Activated CD8-positive, alpha-beta memory T cell treated with anti-CD3 and anti-CD28 coated beads, Interleukin-2, amount 50 U/mL, for 48 hours (primary cell): ENCODE results near the gene DALRD3.
A peak's percentile ranks its signal among the peaks of the same experiment; 100 is the strongest.

Source experiments
- DNase-seq: peaks from one replicate; pipeline ENCODE4 v3.0.0-alpha.2; 2020

The DALRD3 gene

GRCh38 chr3:49017971-49018706 is at the start of gene DALRD3:
Gene DALRD3, minus strand, starts transcription at chr3:49018580. Its CDS starts 16 bp downstream, at chr3:49018564.
- peak; percentile 85 for DNase-seq

- no peak for DNase-seq
Measured at GRCh38 chr3:49058011-49058410, 39.6 kb upstream of the DALRD3 start.

GRCh38 chr3:49057268-49057667 is 38.9 kb upstream of the DALRD3 start:
- no peak for DNase-seq

- no peak for DNase-seq
Measured at GRCh38 chr3:49054344-49054862, 36.0 kb upstream of the DALRD3 start.

- DNase-seq, result no peak
Measured at GRCh38 chr3:49053543-49053942, 35.2 kb upstream of the DALRD3 start.

- no peak for DNase-seq
Measured at GRCh38 chr3:49035281-49035680, 16.9 kb upstream of the DALRD3 start.

- DNase-seq, result no peak
Measured at GRCh38 chr3:49034650-49035049, 16.3 kb upstream of the DALRD3 start.

- no peak for DNase-seq
Measured at GRCh38 chr3:49032646-49033304, 14.4 kb upstream of the DALRD3 start.

GRCh38 chr3:49030321-49030720 is 11.9 kb upstream of the DALRD3 start:
- DNase-seq, result no peak

- DNase-seq, result no peak
Measured at GRCh38 chr3:49029563-49029884, 11.1 kb upstream of the DALRD3 start.

GRCh38 chr3:49028673-49029562 is 10.5 kb upstream of the DALRD3 start, which contains the start of gene IMPDH2:
Gene IMPDH2, minus strand, starts transcription at chr3:49029398. Its CDS starts 48 bp downstream, at chr3:49029350.
- DNase-seq, result peak; percentile 99

GRCh38 chr3:49028298-49028672 is 9.9 kb upstream of the DALRD3 start:
- peak; percentile 63 for DNase-seq

- DNase-seq, result no peak
Measured at GRCh38 chr3:49027634-49028033, 9.3 kb upstream of the DALRD3 start.

GRCh38 chr3:49026536-49026935 is 8.2 kb upstream of the DALRD3 start:
- peak; percentile 58 for DNase-seq

GRCh38 chr3:49025793-49026520 is 7.6 kb upstream of the DALRD3 start:
- DNase-seq, result peak; percentile 56

- DNase-seq, result peak; percentile 57
Measured at GRCh38 chr3:49025005-49025792, 6.8 kb upstream of the DALRD3 start.

GRCh38 chr3:49024449-49024848 is 6.1 kb upstream of the DALRD3 start:
- DNase-seq, result peak; percentile 53

- DNase-seq, result peak; percentile 54
Measured at GRCh38 chr3:49023775-49024174, 5.4 kb upstream of the DALRD3 start.

GRCh38 chr3:49022688-49023171 is 4.3 kb upstream of the DALRD3 start:
- DNase-seq, result no peak

GRCh38 chr3:49021813-49022687 is 3.7 kb upstream of the DALRD3 start, which contains the start of gene NDUFAF3:
Gene NDUFAF3, plus strand, starts transcription at chr3:49022121. Its CDS starts 24 bp downstream, at chr3:49022145.
- DNase-seq, result peak; percentile 97
